ENCODE measurements around the gene GCHFR. TPM values are rescaled to one million over a fixed set of nuclear protein-coding genes. Genes with fewer than 3 reads are reported as not detected.

Gene GCHFR
- total and polyA plus RNA-seq, 2 donors (not counting 3 experiments of a cell fraction or from before 2014, with no cell fraction given) = 6.3 to 14.2 TPM

- Histone ChIP-seq H3K4me3 (replicated peaks in 1 of 3; ENCODE audit: insufficient read depth in 1 of 3, low read depth in 1 of 3, low read length in 3 of 3) (no peak overlapping the region), H3K27me3 (ENCODE audit: control insufficient read depth in 2 of 2, insufficient read depth in 2 of 2, low read length in 2 of 2) (no peaks in the 10 kb centered on the region), H3K4me1 (ENCODE audit: control insufficient read depth, extremely low read depth, insufficient read depth, low read length) (peaks cover 11% of the 10 kb centered on the region), H3K9me3 (replicated peaks; ENCODE audit: control insufficient read depth, insufficient read depth, low read length) (no peaks in the 10 kb centered on the region), H3K36me3 (ENCODE audit: control insufficient read depth in 2 of 2, extremely low read depth in 1 of 2, insufficient read depth in 2 of 2, low read length in 2 of 2) (peaks cover 0 to 2% of the 10 kb centered on the region in 2 experiments), H3K9ac (replicated peaks; ENCODE audit: extremely low read depth, insufficient read depth, low read length) (no peak overlapping the region), H3K4me2 (ENCODE audit: insufficient read depth, low read length) (no peak overlapping the region), H3K9me1 (replicated peaks; ENCODE audit: control insufficient read depth, extremely low read depth, insufficient read depth, low read length) (no peaks in the 10 kb centered on the region), H2AFZ (ENCODE audit: low read depth, low read length) (no peak overlapping the region), H4K20me1 (replicated peaks; ENCODE audit: control insufficient read depth, extremely low read depth, insufficient read depth, low read length) (no peaks in the 10 kb centered on the region), H3K27ac (ENCODE audit: insufficient read depth, low read depth, low read length) (no peak overlapping the region), H3K79me2 (ENCODE audit: control insufficient read depth, insufficient read depth, low read length) (peaks cover 32% of the 10 kb centered on the region)
- FAIRE-seq = no peak
- no peak for DNase-seq (ENCODE audit: low read depth, low spot score)
- dilution Hi-C loops (cut with MboI; ENCODE audit: extremely low pct_ligation_motif_present, low sequenced_read_pairs) (no loop called here), intact Hi-C loops (cut with micrococcal nuclease) (loop anchor here (10.0 kb wide), 1 partner anchor 208 kb away; the partner anchor contains the start of gene KNL1)
- ChIA-PET CTCF (interaction anchor here (1.2 to 1.4 kb wide), 2 partner anchors 18 to 56 kb away, joined by 3 to 5 read pairs; no protein-coding TSS in a partner anchor), POLR2A (no interaction called here)
- TF ChIP-seq FOS (IDR thresholded peaks at IDR 0.05; ENCODE audit: borderline replicate concordance, insufficient read depth, low read length) (no peak), MAX (IDR thresholded peaks at IDR 0.05; ENCODE audit: insufficient read depth, insufficient read length) (no peak), GATA2 (IDR thresholded peaks at IDR 0.05; ENCODE audit: insufficient read depth, insufficient read length, low read depth, low read length) (no peak), EZH2 (IDR thresholded peaks at IDR 0.05; ENCODE audit: borderline replicate concordance, low read depth, low read length, severe bottlenecking) (no peak), POLR2A (IDR thresholded peaks at IDR 0.05; ENCODE audit: low read depth, low read length) (no peak), POLR2AphosphoS5 (IDR thresholded peaks at IDR 0.05; ENCODE audit: insufficient read depth, low read depth, low read length) (no peak)
- no TSS peak for BruUV-seq (replicated peaks)
Measured at GRCh38 chr15:40803076-40803475, 39.2 kb downstream of the GCHFR start.

- Histone ChIP-seq H3K9ac (replicated peaks; ENCODE audit: extremely low read depth, insufficient read depth, low read length) (no peak overlapping the region), H3K36me3 (ENCODE audit: control insufficient read depth in 2 of 2, extremely low read depth in 1 of 2, insufficient read depth in 2 of 2, low read length in 2 of 2) (peaks cover 0 to 2% of the 10 kb centered on the region in 2 experiments), H3K9me1 (replicated peaks; ENCODE audit: control insufficient read depth, extremely low read depth, insufficient read depth, low read length) (no peaks in the 10 kb centered on the region), H2AFZ (ENCODE audit: low read depth, low read length) (no peak overlapping the region), H3K9me3 (replicated peaks; ENCODE audit: control insufficient read depth, insufficient read depth, low read length) (no peaks in the 10 kb centered on the region), H4K20me1 (replicated peaks; ENCODE audit: control insufficient read depth, extremely low read depth, insufficient read depth, low read length) (no peaks in the 10 kb centered on the region), H3K27me3 (ENCODE audit: control insufficient read depth in 2 of 2, insufficient read depth in 2 of 2, low read length in 2 of 2) (no peaks in the 10 kb centered on the region), H3K4me3 (replicated peaks in 1 of 3; ENCODE audit: insufficient read depth in 1 of 3, low read depth in 1 of 3, low read length in 3 of 3) (no peak overlapping the region), H3K4me1 (ENCODE audit: control insufficient read depth, extremely low read depth, insufficient read depth, low read length) (peaks cover 14% of the 10 kb centered on the region), H3K79me2 (ENCODE audit: control insufficient read depth, insufficient read depth, low read length) (peaks cover 31% of the 10 kb centered on the region), H3K27ac (ENCODE audit: insufficient read depth, low read depth, low read length) (no peak overlapping the region), H3K4me2 (ENCODE audit: insufficient read depth, low read length) (no peak overlapping the region)
- BruUV-seq (replicated peaks) = no TSS peak
- CTCF ChIA-PET = interaction anchor here (0.7 to 1.2 kb wide), 2 partner anchors 10 to 19 kb away, joined by 3 to 5 read pairs; no protein-coding TSS in a partner anchor
- dilution Hi-C loops (cut with MboI; ENCODE audit: extremely low pct_ligation_motif_present, low sequenced_read_pairs) (no loop called here), intact Hi-C loops (cut with micrococcal nuclease) (loop anchor here (10.0 kb wide), 1 partner anchor 209 kb away; the partner anchor contains the start of gene KNL1)
- DNase-seq (ENCODE audit: low read depth, low spot score) = no peak
- POLR2A ChIA-PET = no interaction called here
- FAIRE-seq = no peak
- TF ChIP-seq FOS (IDR thresholded peaks at IDR 0.05; ENCODE audit: borderline replicate concordance, insufficient read depth, low read length) = no peak
- TF ChIP-seq POLR2A (IDR thresholded peaks at IDR 0.05; ENCODE audit: low read depth, low read length) = no peak
- no peak for TF ChIP-seq MAX (IDR thresholded peaks at IDR 0.05; ENCODE audit: insufficient read depth, insufficient read length)
- TF ChIP-seq MYC (IDR thresholded peaks at IDR 0.05; ENCODE audit: low read depth, low read length) = no peak
- TF ChIP-seq JUN (IDR thresholded peaks at IDR 0.05; ENCODE audit: borderline replicate concordance, insufficient read depth, insufficient read length, low read depth) = no peak
- TF ChIP-seq POLR2AphosphoS5 (IDR thresholded peaks at IDR 0.05; ENCODE audit: insufficient read depth, low read depth, low read length) = no peak
- no peak for TF ChIP-seq EZH2 (IDR thresholded peaks at IDR 0.05; ENCODE audit: borderline replicate concordance, low read depth, low read length, severe bottlenecking)
- TF ChIP-seq GATA2 (IDR thresholded peaks at IDR 0.05; ENCODE audit: insufficient read depth, insufficient read length, low read depth, low read length) = no peak
Measured at GRCh38 chr15:40803688-40804087, 39.8 kb downstream of the GCHFR start.
